Neutrophil (primary cell): ENCODE measurements around the gene DNAJA2.

Experiments
- H3K27ac ChIP-seq: fragments of 200-600 bp; sonication (generic); 2 replicates; pipeline ENCODE4 v1.5.1; 2016; ENCODE audit warnings: mild to moderate bottlenecking, moderate library complexity
- H3K27me3 ChIP-seq: fragments of 200-600 bp; sonication (generic); 2 replicates; pipeline ENCODE4 v1.6.0; 2016; ENCODE audit warnings: mild to moderate bottlenecking
- H3K36me3 ChIP-seq: fragments of 200-600 bp; sonication (generic); 2 replicates; pipeline ENCODE4 v1.5.1; 2017
- H3K4me1 ChIP-seq, 2 experiments: fragments of 200-600 bp in 1 of 2; sonication (generic) in 1 of 2; 1 replicate in 1 of 2; 2 replicates in 1 of 2; pipeline versions ENCODE4 v1.5.1 to v1.6.1; 2013 to 2016; ENCODE audit warnings: low read depth in 1 of 2, low read length in 1 of 2, mild to moderate bottlenecking in 1 of 2, moderate library complexity in 1 of 2; ENCODE audit not compliant: control insufficient read depth in 1 of 2, insufficient read depth in 1 of 2
- H3K4me3 ChIP-seq, 2 experiments: fragments of 200-600 bp in 1 of 2; sonication (generic) in 1 of 2; 1 replicate in 1 of 2; 2 replicates in 1 of 2; pipeline ENCODE4 v1.5.1; 2013 to 2016; ENCODE audit warnings: low read depth in 1 of 2, low read length in 1 of 2, mild to moderate bottlenecking in 1 of 2, moderate library complexity in 1 of 2
- H3K9me3 ChIP-seq: fragments of 200-600 bp; sonication (generic); 2 replicates; pipeline ENCODE4 v1.5.1; 2016
- TF ChIP-seq, protein P1 (sequence below): fragments of 200-600 bp; sonication (generic); IDR thresholded peaks from 2 replicates; pipeline ENCODE4 v1.5.1; 2016; ENCODE audit warnings: antibody characterized with exemption

Gene DNAJA2

GRCh38 chr16:46986438-46986837, 13.0 kb upstream of the DNAJA2 start:
- Histone ChIP-seq H3K9me3 (no peaks in the 10 kb centered on the region), H3K27me3 (no peaks in the 10 kb centered on the region), H3K4me3 (no peak overlapping the region), H3K27ac (no peak overlapping the region), H3K4me1 (no peaks in the 10 kb centered on the region), H3K36me3 (no peaks in the 10 kb centered on the region)
- TF ChIP-seq, protein P1, sequence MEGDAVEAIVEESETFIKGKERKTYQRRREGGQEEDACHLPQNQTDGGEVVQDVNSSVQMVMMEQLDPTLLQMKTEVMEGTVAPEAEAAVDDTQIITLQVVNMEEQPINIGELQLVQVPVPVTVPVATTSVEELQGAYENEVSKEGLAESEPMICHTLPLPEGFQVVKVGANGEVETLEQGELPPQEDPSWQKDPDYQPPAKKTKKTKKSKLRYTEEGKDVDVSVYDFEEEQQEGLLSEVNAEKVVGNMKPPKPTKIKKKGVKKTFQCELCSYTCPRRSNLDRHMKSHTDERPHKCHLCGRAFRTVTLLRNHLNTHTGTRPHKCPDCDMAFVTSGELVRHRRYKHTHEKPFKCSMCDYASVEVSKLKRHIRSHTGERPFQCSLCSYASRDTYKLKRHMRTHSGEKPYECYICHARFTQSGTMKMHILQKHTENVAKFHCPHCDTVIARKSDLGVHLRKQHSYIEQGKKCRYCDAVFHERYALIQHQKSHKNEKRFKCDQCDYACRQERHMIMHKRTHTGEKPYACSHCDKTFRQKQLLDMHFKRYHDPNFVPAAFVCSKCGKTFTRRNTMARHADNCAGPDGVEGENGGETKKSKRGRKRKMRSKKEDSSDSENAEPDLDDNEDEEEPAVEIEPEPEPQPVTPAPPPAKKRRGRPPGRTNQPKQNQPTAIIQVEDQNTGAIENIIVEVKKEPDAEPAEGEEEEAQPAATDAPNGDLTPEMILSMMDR = no peak

GRCh38 chr16:46982335-46982734, 8.9 kb upstream of the DNAJA2 start:
- no peak overlapping the region for H3K27ac ChIP-seq
- H3K27me3 ChIP-seq = no peaks in the 10 kb centered on the region
- TF ChIP-seq, protein P1 = no peak
- H3K4me3 ChIP-seq = no peak overlapping the region
- H3K4me1 ChIP-seq = peaks cover 3 to 4% of the 10 kb centered on the region in 2 experiments
- no peaks in the 10 kb centered on the region for H3K36me3 ChIP-seq
- H3K9me3 ChIP-seq = no peaks in the 10 kb centered on the region

DNA sequence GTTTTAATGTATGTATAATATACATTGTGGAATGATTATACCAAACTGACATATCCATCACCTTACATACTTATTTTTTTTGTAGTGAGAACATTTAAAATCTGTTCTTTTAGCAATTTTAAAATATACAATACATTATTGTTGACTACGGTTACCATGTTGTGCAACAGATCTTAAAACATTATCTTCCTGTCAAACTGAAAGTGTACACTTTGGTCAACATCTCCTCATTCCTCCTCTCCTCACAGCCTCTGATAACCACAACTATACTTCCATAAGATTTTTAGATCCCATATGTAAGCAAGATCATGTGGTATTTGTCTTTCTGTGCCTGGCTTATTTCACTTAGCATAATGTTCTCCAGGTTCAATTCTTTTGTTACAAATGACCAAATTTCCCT, 7.5 kb upstream of the DNAJA2 start:
- peaks cover 3 to 4% of the 10 kb centered on the region in 2 experiments for H3K4me1 ChIP-seq
- H3K36me3 ChIP-seq = no peaks in the 10 kb centered on the region
- H3K4me3 ChIP-seq = no peak overlapping the region
- no peaks in the 10 kb centered on the region for H3K27me3 ChIP-seq
- TF ChIP-seq, protein P1 = no peak
- no peaks in the 10 kb centered on the region for H3K9me3 ChIP-seq
- no peak overlapping the region for H3K27ac ChIP-seq

DNA sequence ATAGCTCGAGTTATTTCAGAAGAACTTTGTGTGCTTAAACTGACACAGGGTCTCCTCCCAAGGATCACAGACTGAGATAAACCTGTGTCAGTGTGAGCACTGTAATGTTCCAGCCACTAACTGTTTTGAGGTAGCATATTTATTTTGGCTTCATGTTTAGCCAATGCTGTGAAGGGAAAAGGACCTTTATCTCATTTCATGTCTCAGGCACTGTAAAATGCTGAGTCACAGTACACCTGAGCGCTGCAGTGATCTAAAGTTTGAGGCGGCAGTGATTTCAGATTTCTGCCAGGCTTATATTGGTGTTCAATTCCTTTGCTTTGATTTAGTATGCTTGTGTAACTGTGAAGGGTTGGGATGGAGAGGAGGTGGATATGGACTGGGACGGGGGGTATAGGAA, 3.1 kb upstream of the DNAJA2 start:
- no peaks in the 10 kb centered on the region for H3K36me3 ChIP-seq
- H3K9me3 ChIP-seq = no peaks in the 10 kb centered on the region
- TF ChIP-seq, protein P1 = no peak

GRCh38 chr16:46975908-46976470, 2.5 kb upstream of the DNAJA2 start:
- no peak overlapping the region for H3K27ac ChIP-seq
- H3K9me3 ChIP-seq = no peaks in the 10 kb centered on the region
- TF ChIP-seq, protein P1 = no peak
- no peaks in the 10 kb centered on the region for H3K27me3 ChIP-seq
- H3K4me3 ChIP-seq = no peak overlapping the region
- peaks cover 22 to 25% of the 10 kb centered on the region in 2 experiments for H3K4me1 ChIP-seq
- H3K36me3 ChIP-seq = peaks cover 4% of the 10 kb centered on the region

More for the DNA sequence above, 3.1 kb upstream of the DNAJA2 start:
- H3K27ac ChIP-seq = no peak overlapping the region
- H3K4me1 ChIP-seq = peaks cover 24% of the 10 kb centered on the region in 2 experiments
- no peaks in the 10 kb centered on the region for H3K27me3 ChIP-seq
- no peak overlapping the region for H3K4me3 ChIP-seq
